ENCODE results near the gene SCRT2.

SCRT2 gene

DNA sequence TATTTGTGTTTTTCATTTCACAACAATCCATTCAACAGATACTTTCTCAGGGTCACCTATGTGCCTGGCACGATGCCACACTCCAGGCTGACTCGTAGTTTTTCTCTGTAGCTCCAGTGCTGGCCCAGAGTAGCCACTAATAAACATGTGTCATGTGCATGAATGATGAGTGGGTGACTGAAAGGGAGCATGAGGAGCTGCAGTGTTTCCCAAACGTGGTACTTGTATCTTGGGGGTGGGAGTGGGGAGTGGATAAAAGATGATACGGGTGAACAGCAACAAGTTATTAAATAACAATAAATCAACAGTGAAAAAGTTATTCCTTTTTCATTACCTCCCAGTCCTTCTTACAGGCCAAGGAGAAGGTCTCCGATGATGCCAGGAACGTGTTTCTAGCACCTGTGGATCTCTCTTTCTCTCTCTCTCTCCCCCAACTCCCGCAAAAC lies 39.7 kb downstream of the SCRT2 start:
- no peak for DNase-seq (ENCODE audit: low read depth)
- no peak overlapping the region for H3K4me3 ChIP-seq (ENCODE audit: low read depth, low read length)
- TF ChIP-seq, protein P1, sequence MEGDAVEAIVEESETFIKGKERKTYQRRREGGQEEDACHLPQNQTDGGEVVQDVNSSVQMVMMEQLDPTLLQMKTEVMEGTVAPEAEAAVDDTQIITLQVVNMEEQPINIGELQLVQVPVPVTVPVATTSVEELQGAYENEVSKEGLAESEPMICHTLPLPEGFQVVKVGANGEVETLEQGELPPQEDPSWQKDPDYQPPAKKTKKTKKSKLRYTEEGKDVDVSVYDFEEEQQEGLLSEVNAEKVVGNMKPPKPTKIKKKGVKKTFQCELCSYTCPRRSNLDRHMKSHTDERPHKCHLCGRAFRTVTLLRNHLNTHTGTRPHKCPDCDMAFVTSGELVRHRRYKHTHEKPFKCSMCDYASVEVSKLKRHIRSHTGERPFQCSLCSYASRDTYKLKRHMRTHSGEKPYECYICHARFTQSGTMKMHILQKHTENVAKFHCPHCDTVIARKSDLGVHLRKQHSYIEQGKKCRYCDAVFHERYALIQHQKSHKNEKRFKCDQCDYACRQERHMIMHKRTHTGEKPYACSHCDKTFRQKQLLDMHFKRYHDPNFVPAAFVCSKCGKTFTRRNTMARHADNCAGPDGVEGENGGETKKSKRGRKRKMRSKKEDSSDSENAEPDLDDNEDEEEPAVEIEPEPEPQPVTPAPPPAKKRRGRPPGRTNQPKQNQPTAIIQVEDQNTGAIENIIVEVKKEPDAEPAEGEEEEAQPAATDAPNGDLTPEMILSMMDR (IDR thresholded peaks at IDR 0.05; ENCODE audit: insufficient read depth, low read depth, low read length, missing control alignments) = no peak

GRCh38 chr20:635028-635892 lies 40.3 kb downstream of the SCRT2 start:
- no peak for DNase-seq (ENCODE audit: low read depth)
- no peak overlapping the region for H3K4me3 ChIP-seq (ENCODE audit: low read depth, low read length)
- TF ChIP-seq, protein P1 (IDR thresholded peaks at IDR 0.05; ENCODE audit: insufficient read depth, low read depth, low read length, missing control alignments) = no peak

DNA sequence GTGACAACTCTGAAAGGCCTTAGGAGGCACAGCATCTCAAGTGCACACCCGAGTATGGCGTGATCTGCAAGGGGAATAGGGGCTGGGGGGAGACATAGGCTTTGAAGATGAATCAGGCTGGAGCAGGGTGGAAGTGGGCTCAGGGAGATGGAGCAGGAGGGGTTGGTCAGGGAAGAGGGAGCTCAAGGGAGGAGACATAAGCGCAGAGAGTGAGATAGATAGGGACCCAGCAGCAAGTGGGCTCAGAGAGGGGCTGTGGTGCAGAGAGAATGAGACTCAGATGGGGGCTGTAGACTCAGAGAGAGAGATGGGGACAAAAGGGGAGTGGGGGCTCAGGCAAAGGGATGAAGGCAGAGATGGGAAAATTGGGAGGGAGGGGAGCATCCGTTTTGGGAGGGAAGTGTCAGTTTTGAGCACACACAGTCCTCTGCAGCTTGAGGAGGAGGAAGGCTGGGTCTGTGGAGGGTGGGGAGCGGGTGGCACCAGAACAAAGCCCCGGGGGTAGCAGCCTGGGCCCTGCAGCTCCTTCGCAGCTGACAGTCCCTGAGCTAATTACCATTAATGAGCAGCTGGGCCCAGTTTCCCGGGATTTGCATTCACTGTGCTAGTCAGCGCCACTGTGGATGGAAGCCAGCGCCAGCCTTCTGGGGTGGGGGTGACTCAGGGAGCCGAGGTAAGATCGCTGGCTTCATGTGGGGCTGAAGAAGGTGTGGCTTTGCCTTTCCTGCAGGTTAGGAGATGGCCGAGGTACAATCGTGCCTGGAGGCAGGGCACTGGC lies 41.3 kb downstream of the SCRT2 start:
- no peak overlapping the region for H3K4me3 ChIP-seq (ENCODE audit: low read depth, low read length)
- no peak for DNase-seq (ENCODE audit: low read depth)
- TF ChIP-seq, protein P1 (IDR thresholded peaks at IDR 0.05; ENCODE audit: insufficient read depth, low read depth, low read length, missing control alignments) = no peak

GRCh38 chr20:631101-631500 lies 44.5 kb downstream of the SCRT2 start:
- TF ChIP-seq, protein P1 (IDR thresholded peaks at IDR 0.05; ENCODE audit: insufficient read depth, low read depth, low read length, missing control alignments) = no peak

GRCh38 chr20:626579-626978 lies 49.0 kb downstream of the SCRT2 start:
- TF ChIP-seq, protein P1 (IDR thresholded peaks at IDR 0.05; ENCODE audit: insufficient read depth, low read depth, low read length, missing control alignments) = no peak
- no peak for DNase-seq (ENCODE audit: low read depth)
- H3K4me3 ChIP-seq (ENCODE audit: low read depth, low read length) = no peak overlapping the region

More at GRCh38 chr20:631101-631500, 44.5 kb downstream of the SCRT2 start:
- DNase-seq (ENCODE audit: low read depth) = no peak
- H3K4me3 ChIP-seq (ENCODE audit: low read depth, low read length) = no peak overlapping the region

DNA sequence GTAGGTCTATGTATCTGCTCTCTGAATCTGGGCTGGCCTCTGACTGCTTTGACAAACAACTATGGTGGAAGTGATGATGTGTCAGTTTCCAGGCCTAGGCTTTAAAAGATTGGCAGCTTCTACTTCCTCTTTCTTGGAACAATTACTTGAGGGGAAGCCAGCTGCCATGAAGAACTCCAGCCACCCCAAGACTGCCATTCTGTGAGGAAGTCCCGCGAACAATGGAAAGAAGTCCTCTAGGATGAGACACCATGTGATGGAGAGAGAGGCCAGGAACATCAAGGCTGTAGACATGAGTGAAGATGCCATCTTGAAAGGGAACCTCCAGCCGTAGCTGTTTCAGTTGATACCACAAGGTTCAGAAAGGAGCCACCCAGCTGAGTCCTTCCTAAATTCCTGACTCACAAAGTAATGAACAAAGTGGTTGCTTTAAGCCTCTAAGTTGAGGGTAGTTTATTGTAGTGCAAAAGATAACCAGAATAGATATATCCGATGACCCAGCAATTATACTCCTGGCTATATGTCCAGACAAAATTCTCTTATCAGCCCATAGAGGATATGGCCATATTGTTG lies 50.2 kb downstream of the SCRT2 start:
- TF ChIP-seq, protein P1 (IDR thresholded peaks at IDR 0.05; ENCODE audit: insufficient read depth, low read depth, low read length, missing control alignments) = no peak
- DNase-seq (ENCODE audit: low read depth) = no peak
- H3K4me3 ChIP-seq (ENCODE audit: low read depth, low read length) = no peak overlapping the region

Measured in GM12865 (cell line).